HG03342 (cell line): ENCODE results near the gene DLG1.

Experiments used
- ATAC-seq: cut with Tn5 transposase; IDR thresholded peaks from one replicate; pipeline ENCODE4 v1.9.1; 2021; ENCODE audit warnings: mild to moderate bottlenecking, moderate library complexity; ENCODE audit not compliant: unreplicated experiment

The DLG1 gene

GRCh38 chr3:197320582-197320981 is 22.2 kb upstream of the DLG1 start:
- ATAC-seq: no peak

DNA sequence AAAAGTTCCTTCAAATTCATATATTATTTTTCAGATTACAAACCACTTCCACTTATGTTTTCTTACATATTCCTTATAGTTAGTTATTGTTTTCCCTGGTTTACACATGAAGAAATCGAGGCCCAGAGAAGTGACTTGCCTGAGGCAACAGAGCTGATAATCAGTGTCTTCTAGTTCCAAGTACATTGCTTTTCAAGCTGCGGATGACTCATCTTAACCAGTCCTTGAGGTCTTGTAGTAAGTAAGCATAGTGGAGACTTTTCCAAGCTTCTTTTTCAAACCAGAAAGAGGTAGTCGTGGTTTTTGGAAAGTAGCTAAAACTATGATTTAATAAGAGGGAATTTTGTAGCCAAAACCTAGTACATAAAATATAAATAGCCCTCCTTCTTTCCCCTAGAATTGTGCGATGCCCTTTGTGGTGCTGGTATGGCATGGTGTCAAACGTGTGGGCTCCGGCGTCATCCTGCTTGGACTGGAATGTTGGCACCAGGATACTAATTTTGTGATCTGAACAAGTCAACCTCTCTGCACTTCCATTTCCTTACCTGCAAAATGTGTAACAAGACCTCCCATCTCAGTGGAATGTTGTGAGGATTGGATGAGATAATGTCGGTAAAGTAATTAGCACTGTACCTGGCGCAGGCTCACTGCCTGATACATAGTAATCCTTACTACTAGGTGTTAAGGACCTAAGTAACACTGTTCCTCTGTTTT is 19.0 kb upstream of the DLG1 start:
- no peak for ATAC-seq

DNA sequence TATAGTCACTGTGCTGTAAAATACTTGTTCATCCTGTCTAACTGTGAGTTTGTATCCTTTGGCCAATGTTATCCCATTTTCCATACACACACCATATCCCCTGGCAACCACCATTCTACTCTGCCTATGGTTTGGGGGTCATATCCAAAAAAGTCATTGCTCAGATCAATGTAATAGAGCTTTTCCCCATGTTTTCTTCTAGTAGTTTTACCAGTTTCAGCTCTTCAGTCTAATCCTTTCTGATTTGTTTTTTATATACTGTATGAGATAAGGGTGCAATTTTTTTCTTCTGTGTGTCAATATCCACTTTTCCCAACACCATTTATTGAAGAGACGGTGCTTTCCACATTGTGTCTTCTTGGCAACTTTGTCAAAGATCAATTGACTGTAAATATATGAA is 14.0 kb upstream of the DLG1 start:
- no peak for ATAC-seq

DNA sequence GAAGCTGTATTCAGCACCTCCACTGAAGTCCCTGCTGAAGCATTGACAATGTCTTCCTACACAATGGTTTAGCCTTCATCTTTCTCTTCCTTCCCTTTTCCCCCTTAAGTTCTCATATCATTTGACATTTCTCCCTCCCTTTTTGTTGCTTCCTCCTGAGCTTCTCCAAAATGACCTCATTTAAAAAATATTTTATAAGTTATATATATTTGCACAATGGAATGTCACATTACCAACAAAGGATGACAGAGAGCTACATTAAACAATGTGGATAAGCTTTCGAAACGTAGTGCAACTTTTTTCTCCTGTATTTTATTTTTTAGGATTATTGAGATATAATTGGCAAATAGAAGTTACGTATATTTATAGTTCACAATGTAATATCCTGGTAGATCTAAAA is 13.2 kb upstream of the DLG1 start:
- no peak for ATAC-seq

DNA sequence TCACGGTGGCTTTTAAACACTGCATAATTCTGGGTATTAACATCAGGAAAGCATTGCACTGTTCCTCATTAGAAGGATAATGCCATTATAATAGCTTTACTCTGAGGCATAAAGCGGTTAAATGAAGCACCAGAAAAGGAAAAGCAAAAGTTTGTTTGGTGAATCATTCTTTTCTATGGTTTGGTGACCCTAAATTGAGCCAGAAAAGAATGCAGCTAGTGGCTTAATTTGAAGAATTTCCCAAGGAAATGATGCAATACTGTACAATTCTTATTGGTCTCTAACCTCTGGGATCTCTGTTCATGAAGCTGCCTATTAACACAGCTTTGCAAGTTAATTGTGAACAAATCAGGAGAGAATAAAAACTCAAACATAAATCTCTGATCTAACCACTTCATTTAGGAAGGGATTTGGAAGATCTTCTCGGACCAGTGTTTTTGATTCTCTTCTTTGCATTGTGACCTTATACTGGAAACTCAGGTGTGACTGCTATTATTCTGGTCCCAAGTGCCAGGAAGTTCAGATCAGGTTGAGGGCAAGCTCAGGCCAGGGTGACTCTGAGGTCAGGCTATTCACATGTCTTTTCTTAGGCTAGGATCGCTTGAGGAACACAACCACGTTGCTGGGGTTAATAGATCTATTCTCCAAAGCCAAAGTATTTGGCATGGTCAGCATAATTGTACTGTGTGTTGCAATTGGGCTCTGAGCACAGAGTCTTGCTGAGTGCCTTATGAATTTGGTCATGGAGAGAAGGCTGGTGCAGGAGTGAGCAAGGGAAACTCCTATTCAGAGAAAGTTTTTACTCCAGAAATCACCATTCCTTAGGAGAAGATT is 11.3 kb upstream of the DLG1 start:
- no peak for ATAC-seq

DNA sequence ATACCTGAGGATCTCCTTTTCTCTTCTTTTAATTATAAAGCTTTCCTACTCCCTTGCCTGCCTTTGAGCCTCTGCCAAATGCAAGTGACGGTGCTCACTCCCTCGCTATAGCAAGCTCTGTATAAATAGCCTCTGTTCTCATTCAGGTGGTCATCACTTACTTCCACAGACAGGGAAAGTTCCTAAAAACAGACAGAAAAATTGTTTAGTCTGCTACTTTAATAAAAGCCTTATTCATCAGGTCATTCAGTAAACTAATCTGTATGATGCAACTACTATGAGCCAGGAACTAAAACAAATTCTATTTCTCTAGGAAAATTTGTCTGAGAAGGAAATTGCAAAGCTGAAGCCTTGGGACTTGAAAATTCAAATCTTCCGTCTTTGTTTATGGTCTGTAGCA is 10.2 kb upstream of the DLG1 start:
- ATAC-seq: no peak

- ATAC-seq: no peak
Observed at GRCh38 chr3:197306374-197307086, 8.1 kb upstream of the DLG1 start.

DNA sequence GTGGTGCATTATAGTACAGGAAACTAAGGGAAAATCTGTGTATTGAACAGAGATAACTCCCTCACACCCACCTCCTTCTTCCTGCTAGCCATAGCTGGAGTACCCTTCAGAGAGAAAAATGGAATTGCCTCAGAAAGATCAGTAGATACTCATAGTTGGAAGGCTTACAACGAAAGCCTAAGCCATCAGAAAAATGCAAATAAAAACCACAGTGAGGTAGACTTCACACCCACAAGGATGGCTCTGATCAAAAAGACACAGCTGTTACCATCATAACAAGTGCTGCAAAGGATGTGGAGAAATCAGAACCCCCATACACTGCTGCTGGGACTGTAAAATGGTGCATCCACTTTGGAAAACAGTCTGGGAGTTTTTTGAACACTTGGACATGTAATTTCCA is 7.4 kb upstream of the DLG1 start:
- peak; percentile 89 for ATAC-seq

- ATAC-seq: no peak
Observed at GRCh38 chr3:197303452-197303851, 5.0 kb upstream of the DLG1 start.

GRCh38 chr3:197302696-197303341 is 4.4 kb upstream of the DLG1 start:
- ATAC-seq: no peak

DNA sequence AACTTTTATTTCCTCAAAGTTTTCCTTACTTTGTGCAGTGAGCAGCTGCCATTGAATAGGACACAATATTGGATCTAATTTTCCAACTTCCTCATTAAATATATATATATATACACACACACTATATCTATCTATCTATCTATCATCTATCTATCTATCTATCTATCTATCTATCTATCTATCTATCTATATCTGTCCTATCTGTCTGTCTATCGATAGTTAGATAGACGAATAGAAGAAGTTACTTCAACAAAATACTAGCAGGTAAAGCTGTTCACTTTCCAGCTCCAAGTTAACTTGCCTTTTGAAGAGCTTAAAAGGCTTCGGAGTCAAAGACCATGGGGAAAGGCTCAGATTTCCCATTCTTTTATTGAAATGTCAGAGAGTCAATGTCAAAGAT is 3.6 kb upstream of the DLG1 start:
- ATAC-seq: no peak

GRCh38 chr3:197300361-197300760 is 1.9 kb upstream of the DLG1 start:
- no peak for ATAC-seq

DNA sequence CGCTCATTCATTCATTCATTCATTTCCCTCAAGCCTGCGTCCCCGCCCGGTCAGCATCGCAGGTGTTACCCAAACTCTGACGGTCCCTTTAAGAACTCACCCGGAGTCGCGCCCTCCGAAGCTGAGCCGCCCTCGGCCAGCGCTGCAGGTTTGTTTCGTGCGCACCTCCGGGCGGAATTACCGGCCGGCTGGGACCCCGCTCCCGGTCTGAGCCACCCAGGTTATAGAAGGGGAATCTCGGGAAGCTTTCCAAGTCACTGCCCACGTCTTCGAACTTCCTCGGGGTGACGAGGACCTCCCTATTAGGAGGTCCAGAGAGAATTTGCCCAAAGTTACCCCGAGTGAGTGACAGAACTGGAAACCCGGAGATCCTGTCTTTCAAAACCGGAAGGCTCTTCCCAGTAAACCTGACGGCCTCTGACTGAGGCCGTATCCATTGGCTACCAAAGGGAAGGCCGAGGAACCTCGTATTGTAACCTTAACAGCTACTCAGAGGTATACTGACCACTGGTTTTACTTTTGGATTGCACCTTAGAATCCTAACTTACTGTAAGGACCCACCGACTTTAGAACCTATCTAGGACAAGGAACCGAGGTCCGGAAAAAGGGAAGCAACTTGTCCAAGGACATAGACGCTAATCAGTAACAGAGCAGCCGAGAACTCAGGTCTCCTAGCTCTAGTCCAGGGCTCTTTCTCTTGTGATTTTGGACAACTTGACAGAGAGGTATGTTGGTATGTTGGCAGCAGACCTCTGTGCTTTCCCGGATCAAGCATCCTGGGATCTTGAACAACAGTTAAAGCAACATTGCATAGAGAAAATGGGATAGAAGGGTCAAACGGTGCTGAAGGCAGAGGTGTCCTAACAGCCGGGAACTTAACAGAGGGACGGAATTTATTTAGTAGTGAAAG is 788 bp upstream of the DLG1 start:
- peak; percentile 35 for ATAC-seq

DNA sequence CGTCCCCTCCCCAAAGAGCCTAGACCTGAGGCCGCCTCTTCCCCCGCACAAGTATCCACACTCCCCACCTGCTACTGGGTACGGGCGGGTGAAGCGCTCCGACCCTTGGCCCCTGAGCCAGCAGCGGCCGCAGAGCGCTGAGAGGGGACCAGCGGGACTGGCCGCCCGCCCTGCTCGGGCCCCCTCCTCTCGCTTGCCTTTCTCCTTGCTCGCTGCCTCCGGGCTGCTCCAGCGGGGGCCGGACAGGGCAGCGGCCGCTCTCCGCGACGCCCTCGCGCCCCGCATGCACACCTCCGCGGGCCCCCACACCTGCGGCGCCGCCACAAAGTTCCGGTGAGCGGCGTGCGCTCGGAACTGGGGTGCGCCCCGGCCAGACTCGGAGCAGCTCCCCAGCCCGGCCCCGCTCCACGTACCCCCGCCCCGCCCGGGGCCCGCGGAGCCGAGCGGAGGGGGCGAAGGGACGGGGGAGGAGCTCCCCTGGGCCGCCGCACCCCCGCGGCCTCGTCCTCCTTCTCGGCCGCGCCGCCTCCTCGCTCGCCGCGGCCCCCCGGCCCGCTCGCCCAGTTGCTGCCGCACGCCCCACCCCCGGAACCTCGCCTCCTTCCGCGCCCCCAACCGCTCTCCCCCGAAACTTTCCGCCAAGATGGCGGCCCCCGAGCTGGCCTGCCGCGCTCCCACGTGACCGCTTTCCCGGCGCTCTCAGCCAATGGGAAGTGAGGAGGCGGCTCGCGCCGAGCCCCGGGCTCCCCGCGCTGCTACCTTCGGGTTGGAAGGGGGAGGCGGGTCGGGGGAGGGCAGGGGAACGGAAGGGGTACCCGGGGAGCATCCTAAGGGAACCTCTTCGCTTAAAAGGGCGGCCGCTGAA is 704 bp downstream of the DLG1 start:
- ATAC-seq: peak; percentile 62

GRCh38 chr3:197297002-197297401 is 1.4 kb downstream of the DLG1 start:
- no peak for ATAC-seq

GRCh38 chr3:197296545-197296944 is 1.9 kb downstream of the DLG1 start:
- ATAC-seq: no peak

DNA sequence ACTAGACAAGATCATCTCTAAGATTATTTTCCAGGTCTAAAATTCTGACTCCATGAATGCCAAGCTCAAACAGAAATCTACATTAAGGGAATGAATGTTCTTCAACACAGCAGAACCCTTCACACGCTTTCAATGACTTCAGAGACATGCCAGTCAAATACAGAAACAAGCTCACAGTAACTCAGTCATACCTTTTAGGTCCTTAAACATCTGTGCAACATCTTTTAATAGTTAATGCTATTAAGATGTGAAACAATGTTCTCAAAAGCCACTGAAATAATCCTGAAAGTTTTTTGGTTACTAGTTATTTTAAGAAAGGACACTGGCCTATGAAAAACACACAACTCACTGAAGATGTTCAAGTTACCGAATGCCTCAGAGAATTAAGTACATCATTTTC is 2.5 kb downstream of the DLG1 start:
- no peak for ATAC-seq

DNA sequence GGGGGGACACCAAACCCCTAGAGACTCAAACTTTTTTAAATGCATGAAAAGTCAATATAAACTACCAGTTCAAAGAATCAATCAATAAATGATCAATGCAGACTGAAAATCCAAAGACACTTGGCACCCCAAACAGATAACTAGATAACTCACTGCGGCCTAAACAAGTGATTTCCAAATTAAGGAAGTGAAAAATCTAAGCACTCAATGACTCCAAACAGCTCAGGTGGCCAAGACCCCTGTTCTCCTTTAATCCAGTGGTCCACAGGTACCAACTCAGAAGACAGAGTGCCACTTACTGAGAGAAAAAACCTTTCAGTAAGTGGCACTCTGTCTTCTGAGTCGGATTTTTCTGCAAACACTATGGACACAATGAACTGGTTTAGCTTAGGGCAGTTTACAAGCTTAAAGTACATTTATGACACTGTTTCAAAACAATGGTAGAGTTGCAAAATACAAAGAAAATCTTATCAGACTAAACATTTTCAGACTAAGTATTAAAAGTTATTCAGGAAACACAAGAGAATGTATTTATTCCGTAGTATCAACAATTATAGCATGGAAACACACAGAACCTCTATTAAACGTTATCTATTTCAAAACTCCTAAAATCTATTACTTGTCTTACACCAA is 4.7 kb downstream of the DLG1 start:
- no peak for ATAC-seq

DNA sequence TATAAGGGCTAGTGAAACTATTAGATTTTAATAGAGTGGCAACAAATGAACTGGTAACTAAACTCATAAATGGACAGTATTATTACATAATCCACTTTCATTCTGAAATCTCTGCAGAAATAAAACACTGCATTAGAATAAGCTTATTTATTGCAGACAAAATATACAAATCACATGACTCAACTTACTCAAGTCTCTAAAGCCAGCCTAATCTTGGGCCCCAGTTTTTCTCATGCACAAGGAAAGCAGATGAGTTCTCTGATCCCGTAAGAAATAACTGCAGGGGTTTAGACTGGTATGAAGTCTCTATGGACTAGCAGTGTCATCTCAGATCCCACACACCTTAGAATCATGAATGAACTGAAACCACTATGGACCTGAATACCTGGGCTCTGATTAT is 5.8 kb downstream of the DLG1 start:
- ATAC-seq: no peak
